ENCODE measurements around the gene SH3BGR.

The SH3BGR gene

DNA sequence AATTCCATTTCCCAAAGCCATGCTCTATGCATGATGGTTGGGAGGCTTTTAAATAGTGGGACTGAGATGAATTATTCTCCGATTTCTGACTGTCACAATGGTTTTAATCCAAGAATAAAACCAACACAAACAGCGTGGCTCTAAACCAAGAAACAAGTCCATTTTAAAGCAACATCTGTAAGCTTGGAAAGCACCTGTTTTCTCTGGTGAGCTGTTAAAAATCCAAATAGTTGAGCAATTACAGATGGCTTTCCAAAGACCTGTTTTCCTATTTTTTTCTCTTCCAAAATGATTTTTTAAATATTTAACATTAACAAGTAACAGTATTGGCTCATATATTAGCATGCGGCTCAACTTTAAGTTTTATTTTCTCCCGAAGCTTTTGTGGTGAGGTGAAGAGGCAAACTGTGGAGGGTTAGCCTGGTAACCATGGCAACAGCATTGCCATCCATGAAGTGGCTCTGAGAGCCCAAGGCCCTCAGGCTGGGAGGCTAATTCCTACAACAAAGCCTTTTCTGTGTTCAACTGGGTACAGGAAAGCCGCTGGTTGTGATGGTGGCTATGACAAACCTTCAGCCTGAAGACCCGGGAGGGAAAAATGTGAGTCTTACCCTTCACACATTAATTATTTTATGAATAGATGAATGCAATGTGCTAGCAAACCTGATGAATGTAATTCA is 104.3 kb downstream of the SH3BGR start:
- DNase-seq: no peak

DNA sequence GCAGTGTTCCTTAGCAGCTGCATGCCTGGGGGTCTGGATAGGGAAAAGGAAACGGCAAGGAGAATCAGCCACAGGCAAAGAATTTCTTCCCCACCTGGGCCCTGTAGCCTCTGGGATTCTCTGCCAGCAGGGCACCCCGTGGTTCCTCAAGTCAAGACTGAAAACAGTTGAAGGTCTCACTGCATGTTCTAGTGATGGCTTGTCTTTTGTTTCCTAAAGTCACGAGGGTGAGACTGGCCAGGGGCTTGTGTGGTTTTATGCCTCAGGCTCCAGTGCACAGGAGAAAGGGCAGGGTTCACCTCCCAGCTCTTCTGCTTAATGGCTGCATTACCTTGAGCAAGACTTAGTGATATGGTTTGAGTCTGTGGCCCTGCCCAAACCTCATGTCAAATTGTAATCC is 107.7 kb downstream of the SH3BGR start:
- DNase-seq: no peak

DNA sequence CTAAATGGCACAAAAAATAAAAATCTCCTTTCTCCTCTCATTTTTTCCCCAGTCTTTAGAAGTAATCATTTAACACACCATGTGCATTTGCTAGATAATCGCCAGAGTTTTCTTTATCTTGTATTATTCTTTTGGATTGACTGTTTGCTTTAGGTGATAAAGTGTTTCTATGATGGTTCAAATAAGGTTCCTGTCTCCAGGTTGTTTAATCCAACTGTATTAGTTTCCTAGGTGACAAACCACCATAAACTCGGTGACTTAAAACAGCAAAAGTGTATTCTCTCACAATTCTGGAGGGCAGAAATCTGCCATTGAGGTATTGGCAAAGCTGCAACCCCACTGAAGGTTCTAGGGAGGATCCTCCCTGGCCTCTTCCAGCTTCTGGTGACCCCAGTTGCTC is 109.4 kb downstream of the SH3BGR start:
- no peak for DNase-seq

DNA sequence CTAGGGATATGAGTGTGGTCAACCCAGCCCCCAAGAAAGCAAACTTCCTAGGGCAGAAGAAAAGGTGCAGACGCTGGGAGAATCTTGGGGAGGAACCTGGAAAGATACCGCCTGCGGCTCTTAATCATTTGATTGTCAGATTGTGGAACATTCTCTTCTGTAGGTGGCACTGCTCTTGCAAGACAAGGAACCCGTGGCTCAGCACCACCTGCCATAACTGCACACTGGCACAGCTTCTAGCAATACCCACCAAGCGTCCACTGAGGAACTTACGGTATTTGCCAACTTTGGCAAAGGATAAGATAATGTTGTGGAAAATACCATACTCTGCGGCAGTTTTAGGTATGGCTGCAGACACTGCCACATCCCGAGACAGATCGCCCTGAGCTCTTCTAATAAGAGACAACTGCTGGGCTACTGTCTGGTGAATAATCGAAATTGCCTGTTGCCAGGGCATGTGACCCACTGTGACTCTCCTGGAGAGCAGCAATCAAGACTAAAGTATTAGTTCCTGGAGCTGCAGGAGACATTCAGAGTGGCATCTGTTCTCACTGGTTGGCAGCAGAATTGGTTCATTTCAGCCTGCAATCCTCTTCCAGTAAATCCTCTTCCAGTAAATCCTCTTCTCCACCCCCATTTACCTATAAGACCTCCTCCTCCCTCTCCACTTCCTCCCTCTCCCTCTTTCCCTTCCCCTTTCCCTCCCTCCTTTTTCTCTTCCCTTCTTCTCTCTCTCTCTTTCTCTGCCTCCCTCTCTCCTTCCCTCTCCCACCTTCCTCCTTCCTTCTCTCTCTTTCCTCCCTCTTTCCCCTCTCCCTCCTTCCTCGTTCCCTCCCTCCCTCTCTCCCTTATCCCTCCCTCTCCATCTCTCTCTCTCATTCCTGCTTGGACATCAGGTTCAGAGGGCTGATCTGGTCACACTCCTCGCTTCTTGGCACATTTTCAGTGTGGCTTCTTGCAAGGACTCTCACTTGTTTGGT is 111.3 kb downstream of the SH3BGR start:
- DNase-seq: no peak

DNA sequence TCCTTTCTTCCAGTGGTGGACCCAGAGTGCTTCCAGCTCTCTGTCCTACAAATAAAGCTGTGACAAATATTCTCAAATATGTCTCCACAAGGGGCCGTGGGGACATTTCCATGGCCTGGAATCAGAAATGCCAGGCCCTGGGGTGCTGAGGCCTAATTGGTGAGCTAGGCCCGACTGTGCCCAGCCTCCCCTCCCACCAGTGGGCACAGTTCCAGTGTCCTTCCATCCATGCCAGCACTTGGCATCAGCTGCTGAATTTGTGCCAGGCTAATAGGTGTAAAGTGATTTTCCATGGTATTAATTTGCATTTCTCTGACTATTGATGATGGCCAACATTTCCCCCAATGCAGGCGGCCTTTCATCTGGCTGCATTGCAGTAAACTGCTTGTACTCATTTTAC is 112.4 kb downstream of the SH3BGR start:
- DNase-seq: no peak

Data from activated effector memory CD4-positive, alpha-beta T cell treated with anti-CD3 and anti-CD28 coated beads, Interleukin-2, amount 50 U/mL, for 16 hours (primary cell).